HG02970 (cell line): Measurements from ENCODE around the gene EZH1.
"Not testable (repeated sequence)": the region's sequence is repeated elsewhere in the genome, so short reads cannot be mapped to it uniquely, and the experiment has no call there.

Source experiments
- ATAC-seq: cut with Tn5 transposase; IDR thresholded peaks from one replicate; pipeline ENCODE4 v1.9.1; 2021; ENCODE audit warnings: mild to moderate bottlenecking, moderate library complexity, moderate number of reproducible peaks; ENCODE audit not compliant: unreplicated experiment, low FRiP score

The EZH1 gene

GRCh38 chr17:42673266-42673884, 71.5 kb downstream of the EZH1 start:
- no peak for ATAC-seq

- ATAC-seq: no peak
Measured at GRCh38 chr17:42672038-42672437, 72.8 kb downstream of the EZH1 start.

- no peak for ATAC-seq
Measured at GRCh38 chr17:42670789-42671657, 73.8 kb downstream of the EZH1 start.

GRCh38 chr17:42669977-42670788, 74.7 kb downstream of the EZH1 start:
- no peak for ATAC-seq

GRCh38 chr17:42669705-42669976, 75.2 kb downstream of the EZH1 start:
- ATAC-seq: no peak

- ATAC-seq: no peak
Measured at GRCh38 chr17:42667088-42667951, 77.5 kb downstream of the EZH1 start.

- ATAC-seq: not testable (repeated sequence)
Measured at GRCh38 chr17:42666126-42666525, 78.7 kb downstream of the EZH1 start.

- no peak for ATAC-seq
Measured at GRCh38 chr17:42665581-42666001, 79.2 kb downstream of the EZH1 start.

GRCh38 chr17:42660692-42661345, 84.0 kb downstream of the EZH1 start:
- no peak for ATAC-seq

- not testable (repeated sequence) for ATAC-seq
Measured at GRCh38 chr17:42659932-42660274, 84.9 kb downstream of the EZH1 start.

- no peak for ATAC-seq
Measured at GRCh38 chr17:42659079-42659931, 85.5 kb downstream of the EZH1 start, which contains the start of gene TUBG2. Gene TUBG2, plus strand, starts transcription at chr17:42659284. Its CDS starts 220 bp downstream, at chr17:42659504.

- ATAC-seq: no peak
Measured at GRCh38 chr17:42657824-42658588, 86.8 kb downstream of the EZH1 start.

GRCh38 chr17:42655528-42655927, 89.3 kb downstream of the EZH1 start:
- ATAC-seq: no peak

- no peak for ATAC-seq
Measured at GRCh38 chr17:42653179-42654124, 91.4 kb downstream of the EZH1 start.

- no peak for ATAC-seq
Measured at GRCh38 chr17:42651392-42651791, 93.4 kb downstream of the EZH1 start.
